Measurements from ENCODE around the gene CCDC17.
"Not testable (repeated sequence)": the region's sequence is repeated elsewhere in the genome, so short reads cannot be mapped to it uniquely, and the experiment has no call there.

The CCDC17 gene

GRCh38 chr1:45622524-45623394 is 1.1 kb downstream of the CCDC17 start:
- H3K4me3 ChIP-seq (ENCODE audit: low read depth, low read length): no peak overlapping the region
- DNase-seq (ENCODE audit: low read depth): no peak

GRCh38 chr1:45621895-45622523 is 1.8 kb downstream of the CCDC17 start:
- no peak for DNase-seq (ENCODE audit: low read depth)
- H3K4me3 ChIP-seq (ENCODE audit: low read depth, low read length): no peak overlapping the region

- H3K4me3 ChIP-seq (ENCODE audit: low read depth, low read length): no peak overlapping the region
- DNase-seq (ENCODE audit: low read depth): no peak
Measured at GRCh38 chr1:45621501-45621836, 2.4 kb downstream of the CCDC17 start.

GRCh38 chr1:45620588-45621500 is 3.0 kb downstream of the CCDC17 start:
- no peak for DNase-seq (ENCODE audit: low read depth)
- H3K4me3 ChIP-seq (ENCODE audit: low read depth, low read length): no peak overlapping the region

GRCh38 chr1:45619149-45619921 is 4.5 kb downstream of the CCDC17 start:
- DNase-seq (ENCODE audit: low read depth): no peak
- H3K4me3 ChIP-seq (ENCODE audit: low read depth, low read length): no peak overlapping the region

- no peak for DNase-seq (ENCODE audit: low read depth)
Measured at GRCh38 chr1:45617618-45618017, 6.2 kb downstream of the CCDC17 start.

GRCh38 chr1:45615885-45616284 is 8.0 kb downstream of the CCDC17 start:
- no peak for DNase-seq (ENCODE audit: low read depth)
- H3K4me3 ChIP-seq (ENCODE audit: low read depth, low read length): no peak overlapping the region

More at GRCh38 chr1:45617618-45618017, 6.2 kb downstream of the CCDC17 start:
- no peak overlapping the region for H3K4me3 ChIP-seq (ENCODE audit: low read depth, low read length)

GRCh38 chr1:45612941-45613579 is 10.8 kb downstream of the CCDC17 start:
- H3K4me3 ChIP-seq (ENCODE audit: low read depth, low read length): no peak overlapping the region
- no peak for DNase-seq (ENCODE audit: low read depth)

GRCh38 chr1:45610589-45611226 is 13.1 kb downstream of the CCDC17 start:
- H3K4me3 ChIP-seq (ENCODE audit: low read depth, low read length): no peak overlapping the region
- no peak for DNase-seq (ENCODE audit: low read depth)

- DNase-seq (ENCODE audit: low read depth): no peak
- no peak overlapping the region for H3K4me3 ChIP-seq (ENCODE audit: low read depth, low read length)
Measured at GRCh38 chr1:45608175-45609156, 15.4 kb downstream of the CCDC17 start.

GRCh38 chr1:45607404-45608074 is 16.3 kb downstream of the CCDC17 start:
- DNase-seq (ENCODE audit: low read depth): no peak
- H3K4me3 ChIP-seq (ENCODE audit: low read depth, low read length): no peak overlapping the region

GRCh38 chr1:45604239-45604638 is 19.6 kb downstream of the CCDC17 start:
- no peak overlapping the region for H3K4me3 ChIP-seq (ENCODE audit: low read depth, low read length)
- no peak for DNase-seq (ENCODE audit: low read depth)

- not testable (repeated sequence) for H3K4me3 ChIP-seq (ENCODE audit: low read depth, low read length); DNase-seq (ENCODE audit: low read depth)
Measured at GRCh38 chr1:45596765-45597164, 27.1 kb downstream of the CCDC17 start.

- H3K4me3 ChIP-seq (ENCODE audit: low read depth, low read length): no peak overlapping the region
Measured at GRCh38 chr1:45594412-45594811, 29.4 kb downstream of the CCDC17 start.

GRCh38 chr1:45589861-45590260 is 34.0 kb downstream of the CCDC17 start:
- DNase-seq (ENCODE audit: low read depth): no peak
- no peak overlapping the region for H3K4me3 ChIP-seq (ENCODE audit: low read depth, low read length)

More at GRCh38 chr1:45594412-45594811, 29.4 kb downstream of the CCDC17 start:
- DNase-seq (ENCODE audit: low read depth): no peak

GRCh38 chr1:45586769-45587168 is 37.1 kb downstream of the CCDC17 start:
- H3K4me3 ChIP-seq (ENCODE audit: low read depth, low read length): no peak overlapping the region
- no peak for DNase-seq (ENCODE audit: low read depth)

Measured in skeletal muscle cell (primary cell).